ENCODE results near the gene PLG.
"Not testable (repeated sequence)": the region's sequence is repeated elsewhere in the genome, so short reads cannot be mapped to it uniquely, and the experiment has no call there.

The PLG gene

GRCh38 chr6:160793652-160794051 is 91.6 kb downstream of the PLG start:
- TF ChIP-seq, protein P1, sequence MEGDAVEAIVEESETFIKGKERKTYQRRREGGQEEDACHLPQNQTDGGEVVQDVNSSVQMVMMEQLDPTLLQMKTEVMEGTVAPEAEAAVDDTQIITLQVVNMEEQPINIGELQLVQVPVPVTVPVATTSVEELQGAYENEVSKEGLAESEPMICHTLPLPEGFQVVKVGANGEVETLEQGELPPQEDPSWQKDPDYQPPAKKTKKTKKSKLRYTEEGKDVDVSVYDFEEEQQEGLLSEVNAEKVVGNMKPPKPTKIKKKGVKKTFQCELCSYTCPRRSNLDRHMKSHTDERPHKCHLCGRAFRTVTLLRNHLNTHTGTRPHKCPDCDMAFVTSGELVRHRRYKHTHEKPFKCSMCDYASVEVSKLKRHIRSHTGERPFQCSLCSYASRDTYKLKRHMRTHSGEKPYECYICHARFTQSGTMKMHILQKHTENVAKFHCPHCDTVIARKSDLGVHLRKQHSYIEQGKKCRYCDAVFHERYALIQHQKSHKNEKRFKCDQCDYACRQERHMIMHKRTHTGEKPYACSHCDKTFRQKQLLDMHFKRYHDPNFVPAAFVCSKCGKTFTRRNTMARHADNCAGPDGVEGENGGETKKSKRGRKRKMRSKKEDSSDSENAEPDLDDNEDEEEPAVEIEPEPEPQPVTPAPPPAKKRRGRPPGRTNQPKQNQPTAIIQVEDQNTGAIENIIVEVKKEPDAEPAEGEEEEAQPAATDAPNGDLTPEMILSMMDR (conservative IDR thresholded peaks at IDR 0.05; ENCODE audit: control insufficient read depth, insufficient read depth, low read depth, low read length), result no peak
- no peak overlapping the region for H3K4me3 ChIP-seq (ENCODE audit: control insufficient read depth, low read depth, low read length)
- DNase-seq (ENCODE audit: low read depth), result no peak

- TF ChIP-seq, protein P1 (conservative IDR thresholded peaks at IDR 0.05; ENCODE audit: control insufficient read depth, insufficient read depth, low read depth, low read length), result no peak
- no peak overlapping the region for H3K4me3 ChIP-seq (ENCODE audit: control insufficient read depth, low read depth, low read length)
- peak; percentile 42 for DNase-seq (ENCODE audit: low read depth)
These were observed 93.7 kb downstream of the PLG start for GRCh38 chr6:160795721-160796120.

DNA sequence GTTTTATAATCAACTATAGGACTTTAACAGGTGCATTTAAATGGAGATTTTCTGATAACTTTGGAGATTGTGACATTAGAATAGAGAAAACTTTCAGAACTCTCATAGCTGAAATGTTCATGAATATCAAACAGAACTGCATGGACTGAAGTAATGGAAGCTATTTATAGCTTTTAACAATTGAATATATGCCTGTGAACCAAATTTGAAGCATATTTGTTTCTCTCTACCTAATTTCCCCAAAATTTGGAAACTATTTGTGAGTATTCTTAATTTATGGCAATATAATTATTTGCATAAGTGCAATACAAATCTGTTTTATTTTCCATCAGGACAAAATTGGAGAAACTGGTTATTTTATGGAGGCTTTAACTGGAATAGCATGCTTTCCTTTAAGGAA is 96.6 kb downstream of the PLG start:
- H3K4me3 ChIP-seq (ENCODE audit: control insufficient read depth, low read depth, low read length), result no peak overlapping the region
- TF ChIP-seq, protein P1 (conservative IDR thresholded peaks at IDR 0.05; ENCODE audit: control insufficient read depth, insufficient read depth, low read depth, low read length), result no peak
- DNase-seq (ENCODE audit: low read depth), result no peak

DNA sequence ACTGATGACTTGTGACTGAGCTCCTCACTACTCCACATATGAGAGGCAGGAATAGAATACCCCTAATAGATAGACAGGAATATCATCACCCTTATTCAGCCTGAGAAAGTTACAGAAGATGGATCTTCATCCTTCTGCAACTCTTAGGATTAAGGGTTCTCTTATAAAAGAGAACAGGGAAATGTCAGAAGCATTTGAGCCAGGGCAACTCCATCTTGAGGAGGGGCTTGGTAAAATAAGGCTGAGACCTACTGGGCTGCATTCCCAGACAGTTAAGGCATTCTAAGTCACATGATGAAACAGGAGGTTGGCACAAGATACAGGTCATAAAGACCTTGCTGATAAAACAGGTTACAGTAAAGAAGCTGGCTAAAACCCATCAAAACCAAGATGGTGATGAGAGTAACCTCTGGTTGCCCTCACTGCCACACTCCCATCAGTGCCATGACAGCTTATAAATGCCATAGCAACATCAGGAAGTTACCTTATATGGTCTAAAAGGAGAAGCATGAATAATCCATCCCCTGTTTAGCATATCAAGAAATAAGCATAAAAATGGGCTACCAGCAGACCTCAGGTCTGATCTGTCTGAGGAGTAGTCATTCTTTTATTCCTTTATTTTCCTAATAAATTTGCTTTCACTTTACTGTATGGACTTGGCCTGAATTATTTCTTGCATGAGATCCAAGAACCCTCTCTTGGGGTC is 97.9 kb downstream of the PLG start:
- no peak for DNase-seq (ENCODE audit: low read depth)
- H3K4me3 ChIP-seq (ENCODE audit: control insufficient read depth, low read depth, low read length), result no peak overlapping the region
- TF ChIP-seq, protein P1 (conservative IDR thresholded peaks at IDR 0.05; ENCODE audit: control insufficient read depth, insufficient read depth, low read depth, low read length), result no peak

- TF ChIP-seq, protein P1 (conservative IDR thresholded peaks at IDR 0.05; ENCODE audit: control insufficient read depth, insufficient read depth, low read depth, low read length), result no peak
- DNase-seq (ENCODE audit: low read depth), result no peak
These were observed 99.4 kb downstream of the PLG start for GRCh38 chr6:160801418-160801817.

GRCh38 chr6:160802049-160802448 is 100.0 kb downstream of the PLG start:
- not testable (repeated sequence) for H3K4me3 ChIP-seq (ENCODE audit: control insufficient read depth, low read depth, low read length); DNase-seq (ENCODE audit: low read depth)

More at GRCh38 chr6:160801418-160801817, 99.4 kb downstream of the PLG start:
- H3K4me3 ChIP-seq (ENCODE audit: control insufficient read depth, low read depth, low read length), result no peak overlapping the region
